ENCODE data around the gene TRRAP.
A peak's percentile ranks its signal among the peaks of the same experiment; 100 is the strongest.

Gene TRRAP

DNA sequence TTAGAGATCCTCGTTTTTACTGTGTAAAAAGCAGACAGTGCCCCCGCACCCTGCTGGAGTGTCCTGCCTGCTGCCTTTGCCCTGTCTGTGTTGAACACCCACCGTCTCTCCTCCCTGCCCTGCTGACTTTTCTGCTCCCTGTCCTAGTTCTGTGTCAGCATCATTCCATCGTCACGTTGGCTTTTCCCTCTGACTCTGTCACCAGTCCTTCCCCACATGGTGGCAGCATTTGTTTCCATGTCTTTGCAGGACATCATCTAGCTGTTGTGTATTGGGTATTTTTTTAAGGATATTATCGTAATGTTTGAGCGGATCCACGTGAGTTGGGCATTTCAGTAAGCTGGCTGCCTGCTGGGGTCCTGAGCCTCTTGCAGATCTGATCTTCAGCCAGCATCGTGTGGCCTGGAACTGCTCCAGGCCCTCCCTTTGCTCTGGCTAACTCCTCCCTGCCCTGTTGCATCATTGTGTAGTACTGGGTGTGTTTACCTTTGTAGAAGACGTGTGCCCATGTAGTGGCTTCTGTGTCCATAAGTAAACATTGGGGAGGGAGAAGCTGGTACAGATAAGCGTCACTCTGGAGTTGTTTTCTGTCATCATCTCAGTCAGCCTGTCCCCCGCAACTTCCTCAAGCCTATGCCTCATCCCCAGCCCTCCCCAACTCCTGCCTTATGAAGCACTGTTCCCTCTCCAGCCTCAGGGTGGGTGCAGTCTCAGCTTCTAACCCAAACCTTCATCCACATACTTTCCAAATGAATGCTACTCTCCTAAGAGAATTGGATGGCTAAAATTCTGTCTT lies 44.3 kb downstream of the TRRAP start:
- H3K27me3 ChIP-seq (ENCODE audit: control insufficient read depth in 1 of 2, insufficient read depth in 1 of 2, low read length in 2 of 2), result no peaks in the 10 kb centered on the region
- H3K27ac ChIP-seq (ENCODE audit: low read length, poor library complexity, severe bottlenecking), result no peak overlapping the region
- H4K91ac ChIP-seq (ENCODE audit: low read length), result peak overlapping the region; percentile 35
- WGBS, result 86% methylated on average over 11 of the region's 12 CpGs
- H3K9me3 ChIP-seq (ENCODE audit: control insufficient read depth, low read length), result no peaks in the 10 kb centered on the region
- H3K36me3 ChIP-seq (ENCODE audit: control insufficient read depth in 1 of 2, insufficient read depth in 2 of 2, low read depth in 1 of 2, low read length in 2 of 2), result peaks cover 58 to 92% of the 10 kb centered on the region in 2 experiments
- no peak overlapping the region for H3K4me2 ChIP-seq (ENCODE audit: low read length, poor library complexity, severe bottlenecking)
- H3K4ac ChIP-seq (ENCODE audit: low read depth in 1 of 2, low read length in 2 of 2), result no peak overlapping the region
- DNase-seq, result peak; percentile 63
- peak overlapping the region; percentile 2 for H3K9ac ChIP-seq (ENCODE audit: low read length)
- H3K79me1 ChIP-seq (replicated peaks; ENCODE audit: low read length, poor library complexity, severe bottlenecking), result peaks cover 37% of the 10 kb centered on the region
- H3K4me1 ChIP-seq (ENCODE audit: control insufficient read depth, insufficient read depth, low read depth, low read length), result peaks cover 9% of the 10 kb centered on the region
- H3K4me3 ChIP-seq (ENCODE audit: insufficient read depth in 1 of 2, low read depth in 1 of 2, low read length in 2 of 2), result no peak overlapping the region
- no peak overlapping the region for H2BK12ac ChIP-seq (ENCODE audit: low read length in 2 of 2)
- no peak overlapping the region for H2AK5ac ChIP-seq (ENCODE audit: low read length, severe bottlenecking)
- H2BK5ac ChIP-seq (ENCODE audit: low read depth, low read length, poor library complexity, severe bottlenecking), result no peak overlapping the region
- no peak overlapping the region for H2BK15ac ChIP-seq (ENCODE audit: low read depth, poor library complexity, severe bottlenecking)
- no peak overlapping the region for H2AFZ ChIP-seq (ENCODE audit: low read depth, low read length)
- H3K14ac ChIP-seq (ENCODE audit: low read length in 2 of 2), result no peak overlapping the region
- H2BK120ac ChIP-seq (ENCODE audit: low read depth, low read length), result no peak overlapping the region
- H3K18ac ChIP-seq (ENCODE audit: low read depth in 1 of 2, low read length in 2 of 2), result no peak overlapping the region
- no peak overlapping the region for H3K23ac ChIP-seq (ENCODE audit: low read length in 2 of 2)
- no peak overlapping the region for H4K8ac ChIP-seq (ENCODE audit: low read length)

DNA sequence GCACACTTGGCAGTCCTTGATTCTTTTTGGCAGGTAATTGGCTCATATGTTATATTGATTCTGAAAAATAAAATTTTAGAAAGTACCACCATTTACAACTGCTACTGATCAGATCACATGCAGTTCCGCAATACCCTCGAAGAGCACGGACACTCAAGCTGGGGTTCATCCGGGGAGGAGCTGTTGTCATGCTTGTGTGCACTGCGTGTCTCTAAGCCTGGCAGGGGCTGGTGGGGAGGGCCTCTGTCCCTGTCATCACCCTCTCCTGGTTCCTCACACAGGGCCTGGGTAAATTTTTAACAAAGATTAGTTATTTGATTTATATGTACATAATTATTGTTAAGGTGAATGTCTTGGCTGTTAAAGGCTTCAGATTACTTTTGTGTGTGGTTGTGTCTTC lies 45.2 kb downstream of the TRRAP start:
- Histone ChIP-seq H3K18ac (ENCODE audit: low read depth in 1 of 2, low read length in 2 of 2) (no peak overlapping the region), H4K8ac (ENCODE audit: low read length) (no peak overlapping the region), H3K9ac (ENCODE audit: low read length) (no peak overlapping the region), H2BK12ac (ENCODE audit: low read length in 2 of 2) (no peak overlapping the region), H2AK5ac (ENCODE audit: low read length, severe bottlenecking) (no peak overlapping the region), H3K4me1 (ENCODE audit: control insufficient read depth, insufficient read depth, low read depth, low read length) (peaks cover 9% of the 10 kb centered on the region), H3K27ac (ENCODE audit: low read length, poor library complexity, severe bottlenecking) (no peak overlapping the region), H2BK5ac (ENCODE audit: low read depth, low read length, poor library complexity, severe bottlenecking) (no peak overlapping the region), H3K79me1 (replicated peaks; ENCODE audit: low read length, poor library complexity, severe bottlenecking) (peaks cover 39% of the 10 kb centered on the region), H2AFZ (ENCODE audit: low read depth, low read length) (no peak overlapping the region), H3K4me3 (ENCODE audit: insufficient read depth in 1 of 2, low read depth in 1 of 2, low read length in 2 of 2) (no peak overlapping the region), H3K9me3 (ENCODE audit: control insufficient read depth, low read length) (no peaks in the 10 kb centered on the region), H3K23ac (ENCODE audit: low read length in 2 of 2) (no peak overlapping the region), H3K4me2 (ENCODE audit: low read length, poor library complexity, severe bottlenecking) (no peak overlapping the region), H4K91ac (ENCODE audit: low read length) (no peak overlapping the region), H3K14ac (ENCODE audit: low read length in 2 of 2) (no peak overlapping the region), H2BK15ac (ENCODE audit: low read depth, poor library complexity, severe bottlenecking) (no peak overlapping the region), H3K4ac (ENCODE audit: low read depth in 1 of 2, low read length in 2 of 2) (no peak overlapping the region), H3K36me3 (ENCODE audit: control insufficient read depth in 1 of 2, insufficient read depth in 2 of 2, low read depth in 1 of 2, low read length in 2 of 2) (peaks cover 59 to 92% of the 10 kb centered on the region in 2 experiments), H3K27me3 (ENCODE audit: control insufficient read depth in 1 of 2, insufficient read depth in 1 of 2, low read length in 2 of 2) (no peaks in the 10 kb centered on the region), H2BK120ac (ENCODE audit: low read depth, low read length) (no peak overlapping the region)
- WGBS, result 100% methylated on average over 4 of the region's 5 CpGs
- no peak for DNase-seq

DNA sequence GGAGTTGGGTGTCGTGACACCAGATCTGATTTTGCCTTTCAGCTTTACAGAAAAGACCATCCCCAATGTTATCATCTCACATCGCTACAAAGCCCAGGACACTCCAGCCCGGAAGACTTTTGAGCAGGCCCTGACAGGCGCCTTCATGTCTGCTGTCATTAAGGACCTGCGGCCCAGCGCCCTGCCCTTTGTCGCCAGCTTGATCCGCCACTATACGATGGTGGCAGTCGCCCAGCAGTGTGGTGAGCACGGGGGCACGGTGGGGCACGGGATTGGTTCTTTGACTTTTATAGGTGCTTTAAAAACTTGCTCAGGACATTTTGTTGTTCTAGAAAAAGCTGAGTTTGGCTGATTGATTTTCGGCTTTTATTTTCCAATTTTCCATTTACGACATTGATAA lies 48.8 kb downstream of the TRRAP start:
- no peak overlapping the region for H2AK5ac ChIP-seq (ENCODE audit: low read length, severe bottlenecking)
- peak overlapping the region; percentile 4 for H4K91ac ChIP-seq (ENCODE audit: low read length)
- H3K18ac ChIP-seq (ENCODE audit: low read depth in 1 of 2, low read length in 2 of 2), result no peak overlapping the region
- H3K79me1 ChIP-seq (replicated peaks; ENCODE audit: low read length, poor library complexity, severe bottlenecking), result peaks cover 30% of the 10 kb centered on the region
- no peak overlapping the region for H2BK5ac ChIP-seq (ENCODE audit: low read depth, low read length, poor library complexity, severe bottlenecking)
- H2BK120ac ChIP-seq (ENCODE audit: low read depth, low read length), result no peak overlapping the region
- no peaks in the 10 kb centered on the region for H3K9me3 ChIP-seq (ENCODE audit: control insufficient read depth, low read length)
- H3K23ac ChIP-seq (ENCODE audit: low read length in 2 of 2), result no peak overlapping the region
- WGBS, result 100% methylated on average over 13 of the region's 15 CpGs
- no peak overlapping the region for H3K4ac ChIP-seq (ENCODE audit: low read depth in 1 of 2, low read length in 2 of 2)
- no peak overlapping the region for H4K8ac ChIP-seq (ENCODE audit: low read length)
- no peak for DNase-seq
- H3K4me3 ChIP-seq (ENCODE audit: insufficient read depth in 1 of 2, low read depth in 1 of 2, low read length in 2 of 2), result no peak overlapping the region
- H3K14ac ChIP-seq (ENCODE audit: low read length in 2 of 2), result no peak overlapping the region
- no peaks in the 10 kb centered on the region for H3K27me3 ChIP-seq (ENCODE audit: control insufficient read depth in 1 of 2, insufficient read depth in 1 of 2, low read length in 2 of 2)
- no peak overlapping the region for H2BK15ac ChIP-seq (ENCODE audit: low read depth, poor library complexity, severe bottlenecking)
- H3K4me2 ChIP-seq (ENCODE audit: low read length, poor library complexity, severe bottlenecking), result no peak overlapping the region
- no peak overlapping the region for H2BK12ac ChIP-seq (ENCODE audit: low read length in 2 of 2)
- H3K27ac ChIP-seq (ENCODE audit: low read length, poor library complexity, severe bottlenecking), result no peak overlapping the region
- H3K9ac ChIP-seq (ENCODE audit: low read length), result no peak overlapping the region
- no peak overlapping the region for H2AFZ ChIP-seq (ENCODE audit: low read depth, low read length)
- peaks cover 58 to 87% of the 10 kb centered on the region in 2 experiments for H3K36me3 ChIP-seq (ENCODE audit: control insufficient read depth in 1 of 2, insufficient read depth in 2 of 2, low read depth in 1 of 2, low read length in 2 of 2)
- H3K4me1 ChIP-seq (ENCODE audit: control insufficient read depth, insufficient read depth, low read depth, low read length), result peaks cover 8% of the 10 kb centered on the region

DNA sequence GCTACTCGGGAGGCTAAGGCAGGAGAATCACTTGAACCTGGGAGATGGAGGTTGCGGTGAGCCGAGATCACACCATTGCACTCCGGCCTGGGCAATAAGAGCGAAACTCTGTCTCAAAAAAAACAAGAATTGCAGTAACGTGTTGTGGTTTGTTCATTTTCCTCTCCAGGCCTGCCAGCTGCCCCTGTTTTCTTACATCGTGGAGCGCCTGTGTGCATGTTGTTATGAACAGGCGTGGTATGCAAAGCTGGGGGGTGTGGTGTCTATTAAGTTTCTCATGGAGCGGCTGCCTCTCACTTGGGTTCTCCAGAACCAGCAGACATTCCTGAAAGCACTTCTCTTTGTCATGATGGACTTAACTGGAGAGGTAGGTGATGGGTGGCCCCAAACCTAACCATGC lies 52.1 kb downstream of the TRRAP start:
- no peak overlapping the region for H2BK12ac ChIP-seq (ENCODE audit: low read length in 2 of 2)
- no peaks in the 10 kb centered on the region for H3K27me3 ChIP-seq (ENCODE audit: control insufficient read depth in 1 of 2, insufficient read depth in 1 of 2, low read length in 2 of 2)
- H2BK5ac ChIP-seq (ENCODE audit: low read depth, low read length, poor library complexity, severe bottlenecking), result no peak overlapping the region
- WGBS, result 98% methylated on average over 10 of the region's 10 CpGs
- no peak overlapping the region for H3K27ac ChIP-seq (ENCODE audit: low read length, poor library complexity, severe bottlenecking)
- no peak overlapping the region for H4K91ac ChIP-seq (ENCODE audit: low read length)
- H3K79me1 ChIP-seq (replicated peaks; ENCODE audit: low read length, poor library complexity, severe bottlenecking), result peaks cover 21% of the 10 kb centered on the region
- no peak overlapping the region for H4K8ac ChIP-seq (ENCODE audit: low read length)
- H3K18ac ChIP-seq (ENCODE audit: low read depth in 1 of 2, low read length in 2 of 2), result no peak overlapping the region
- no peak overlapping the region for H2AFZ ChIP-seq (ENCODE audit: low read depth, low read length)
- H3K4me2 ChIP-seq (ENCODE audit: low read length, poor library complexity, severe bottlenecking), result no peak overlapping the region
- peaks cover 50 to 91% of the 10 kb centered on the region in 2 experiments for H3K36me3 ChIP-seq (ENCODE audit: control insufficient read depth in 1 of 2, insufficient read depth in 2 of 2, low read depth in 1 of 2, low read length in 2 of 2)
- H3K23ac ChIP-seq (ENCODE audit: low read length in 2 of 2), result no peak overlapping the region
- no peak overlapping the region for H2BK15ac ChIP-seq (ENCODE audit: low read depth, poor library complexity, severe bottlenecking)
- no peak overlapping the region for H3K4me3 ChIP-seq (ENCODE audit: insufficient read depth in 1 of 2, low read depth in 1 of 2, low read length in 2 of 2)
- H3K9me3 ChIP-seq (ENCODE audit: control insufficient read depth, low read length), result no peaks in the 10 kb centered on the region
- no peak overlapping the region for H2BK120ac ChIP-seq (ENCODE audit: low read depth, low read length)
- no peak for DNase-seq
- no peak overlapping the region for H3K9ac ChIP-seq (ENCODE audit: low read length)
- H3K14ac ChIP-seq (ENCODE audit: low read length in 2 of 2), result no peak overlapping the region
- H2AK5ac ChIP-seq (ENCODE audit: low read length, severe bottlenecking), result no peak overlapping the region
- no peak overlapping the region for H3K4ac ChIP-seq (ENCODE audit: low read depth in 1 of 2, low read length in 2 of 2)
- H3K4me1 ChIP-seq (ENCODE audit: control insufficient read depth, insufficient read depth, low read depth, low read length), result no peaks in the 10 kb centered on the region
